WERI-Rb-1 (cell line): Measurements from ENCODE around the gene AHRR.

Experiments used
- DNase-seq: peaks from one replicate; pipeline ENCODE4 v3.0.0-alpha.2; 2020
- H3K27ac ChIP-seq: fragments of 250-450 bp; sonication (Bioruptor Pico); 2 replicates; pipeline ENCODE4 v1.5.1; 2020; ENCODE audit warnings: mild to moderate bottlenecking, moderate library complexity
- H3K27me3 ChIP-seq: fragments of 250-450 bp; sonication (Bioruptor Pico); 2 replicates; pipeline ENCODE4 v1.5.1; 2021; ENCODE audit warnings: mild to moderate bottlenecking, low read depth, moderate library complexity; ENCODE audit not compliant: insufficient read depth, severe bottlenecking
- H3K36me3 ChIP-seq: fragments of 250-450 bp; sonication (Bioruptor Pico); 2 replicates; pipeline ENCODE4 v1.5.1; 2020; ENCODE audit warnings: mild to moderate bottlenecking, moderate library complexity
- H3K4me3 ChIP-seq: 2 replicates; pipeline ENCODE4 v1.5.1; 2011; ENCODE audit warnings: low read depth, mild to moderate bottlenecking, control low read depth, low read length
- H3K9me3 ChIP-seq: fragments of 250-450 bp; sonication (Bioruptor Pico); 2 replicates; pipeline ENCODE4 v1.5.1; 2021; ENCODE audit warnings: mild to moderate bottlenecking, moderate library complexity; ENCODE audit not compliant: severe bottlenecking
- TF ChIP-seq, protein P1 (sequence below): IDR thresholded peaks from 2 replicates; pipeline ENCODE4 v1.5.1; 2011; ENCODE audit warnings: low read depth, mild to moderate bottlenecking, control low read depth, inconsistent platforms, low read length

AHRR gene

DNA sequence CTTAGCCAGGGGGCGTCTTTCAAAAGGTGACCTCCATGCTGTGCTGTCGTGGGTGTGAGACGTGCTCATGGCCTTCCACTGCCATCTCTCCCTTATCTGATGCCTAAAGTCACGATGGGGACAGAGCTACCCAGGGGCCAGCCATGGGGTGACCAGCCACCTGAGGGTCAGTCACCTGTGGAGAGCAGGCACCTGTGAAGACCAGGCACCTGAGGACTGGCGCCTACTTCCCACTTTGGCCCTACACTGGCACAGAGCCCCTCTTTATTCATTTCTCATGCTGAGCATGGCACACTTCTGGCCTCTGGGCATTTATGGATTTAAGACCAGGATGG, 115.1 kb downstream of the AHRR start:
- TF ChIP-seq, protein P1, sequence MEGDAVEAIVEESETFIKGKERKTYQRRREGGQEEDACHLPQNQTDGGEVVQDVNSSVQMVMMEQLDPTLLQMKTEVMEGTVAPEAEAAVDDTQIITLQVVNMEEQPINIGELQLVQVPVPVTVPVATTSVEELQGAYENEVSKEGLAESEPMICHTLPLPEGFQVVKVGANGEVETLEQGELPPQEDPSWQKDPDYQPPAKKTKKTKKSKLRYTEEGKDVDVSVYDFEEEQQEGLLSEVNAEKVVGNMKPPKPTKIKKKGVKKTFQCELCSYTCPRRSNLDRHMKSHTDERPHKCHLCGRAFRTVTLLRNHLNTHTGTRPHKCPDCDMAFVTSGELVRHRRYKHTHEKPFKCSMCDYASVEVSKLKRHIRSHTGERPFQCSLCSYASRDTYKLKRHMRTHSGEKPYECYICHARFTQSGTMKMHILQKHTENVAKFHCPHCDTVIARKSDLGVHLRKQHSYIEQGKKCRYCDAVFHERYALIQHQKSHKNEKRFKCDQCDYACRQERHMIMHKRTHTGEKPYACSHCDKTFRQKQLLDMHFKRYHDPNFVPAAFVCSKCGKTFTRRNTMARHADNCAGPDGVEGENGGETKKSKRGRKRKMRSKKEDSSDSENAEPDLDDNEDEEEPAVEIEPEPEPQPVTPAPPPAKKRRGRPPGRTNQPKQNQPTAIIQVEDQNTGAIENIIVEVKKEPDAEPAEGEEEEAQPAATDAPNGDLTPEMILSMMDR: no peak
- Histone ChIP-seq H3K27me3 (no peaks in the 10 kb centered on the region), H3K36me3 (no peaks in the 10 kb centered on the region), H3K4me3 (no peak overlapping the region), H3K27ac (no peak overlapping the region), H3K9me3 (no peaks in the 10 kb centered on the region)
- no peak for DNase-seq

DNA sequence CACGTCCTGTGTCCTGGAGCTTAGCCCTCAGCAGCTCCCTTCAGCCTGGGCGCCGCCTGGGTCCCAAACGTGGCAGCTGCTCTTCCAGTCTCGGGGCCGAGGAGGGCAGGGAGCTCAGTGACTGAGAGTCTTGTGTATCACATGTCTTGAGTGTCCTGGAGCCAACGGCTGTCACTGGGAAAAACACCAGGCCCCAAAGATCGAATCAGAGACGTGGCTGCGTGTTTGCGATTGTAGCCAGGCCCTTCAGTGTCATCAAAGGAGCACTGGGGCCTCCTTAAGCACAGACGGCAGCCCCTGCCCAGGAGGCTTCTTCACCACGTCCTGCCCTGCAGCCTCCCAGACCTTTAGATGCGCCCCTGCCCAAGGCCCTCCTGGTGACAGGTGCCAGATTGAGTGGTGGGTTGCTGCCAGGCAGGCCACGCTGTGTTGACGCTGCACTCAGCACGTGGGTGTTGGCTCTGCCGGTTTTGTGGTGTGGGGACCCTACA, 115.8 kb downstream of the AHRR start:
- Histone ChIP-seq H3K9me3 (no peaks in the 10 kb centered on the region), H3K36me3 (no peaks in the 10 kb centered on the region), H3K27ac (no peak overlapping the region), H3K4me3 (no peak overlapping the region), H3K27me3 (no peaks in the 10 kb centered on the region)
- TF ChIP-seq, protein P1: no peak
- DNase-seq: no peak

DNA sequence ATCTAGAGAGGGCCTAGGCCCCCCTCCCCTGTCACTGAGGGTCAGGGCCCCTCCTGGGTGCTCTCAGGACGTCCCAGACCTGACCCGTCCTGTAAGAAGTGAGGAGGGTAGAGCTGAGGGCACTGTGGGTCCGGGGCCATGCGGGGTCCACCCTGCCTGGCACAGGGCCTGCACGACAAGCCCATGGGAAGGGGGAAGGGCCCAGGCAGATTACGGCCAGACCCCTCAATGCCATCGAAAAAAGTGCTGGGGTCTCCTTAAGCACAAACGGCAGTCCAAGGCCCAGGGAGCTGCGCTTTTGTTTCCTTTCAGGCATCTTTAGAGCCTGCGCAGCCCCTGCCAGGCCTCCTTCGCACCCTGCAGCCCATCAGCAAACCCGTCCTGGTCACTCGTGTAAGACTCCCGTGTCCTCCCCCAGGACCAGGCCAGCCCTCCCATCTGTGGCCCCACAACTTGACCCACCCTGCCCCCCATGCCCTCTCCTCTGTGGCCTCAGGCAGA, 117.0 kb downstream of the AHRR start:
- H3K9me3 ChIP-seq: no peaks in the 10 kb centered on the region
- TF ChIP-seq, protein P1: no peak
- DNase-seq: no peak
- no peak overlapping the region for H3K27ac ChIP-seq
- no peaks in the 10 kb centered on the region for H3K27me3 ChIP-seq
- H3K4me3 ChIP-seq: no peak overlapping the region
- no peaks in the 10 kb centered on the region for H3K36me3 ChIP-seq

DNA sequence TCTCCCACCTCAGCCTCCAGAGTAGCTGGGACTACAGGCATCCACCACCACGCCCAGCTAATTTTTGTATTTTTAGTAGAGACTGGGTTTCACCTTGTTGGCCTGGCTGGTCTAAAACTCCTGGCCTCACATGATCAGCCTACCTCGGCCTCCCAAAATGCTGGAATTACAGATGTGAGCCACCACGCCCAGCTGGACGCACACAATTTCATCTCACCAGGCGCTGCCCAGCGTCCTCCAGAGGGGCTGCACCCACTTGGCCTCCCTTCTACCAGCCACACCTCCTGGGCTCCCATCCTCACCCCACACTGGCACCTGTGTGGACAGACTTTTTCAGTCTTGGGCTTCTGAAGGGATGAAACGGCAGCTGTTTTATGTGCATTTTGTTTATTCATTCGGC, 117.7 kb downstream of the AHRR start:
- TF ChIP-seq, protein P1: no peak
- Histone ChIP-seq H3K9me3 (no peaks in the 10 kb centered on the region), H3K36me3 (no peaks in the 10 kb centered on the region), H3K4me3 (no peak overlapping the region), H3K27ac (no peak overlapping the region), H3K27me3 (no peaks in the 10 kb centered on the region)
- DNase-seq: no peak

DNA sequence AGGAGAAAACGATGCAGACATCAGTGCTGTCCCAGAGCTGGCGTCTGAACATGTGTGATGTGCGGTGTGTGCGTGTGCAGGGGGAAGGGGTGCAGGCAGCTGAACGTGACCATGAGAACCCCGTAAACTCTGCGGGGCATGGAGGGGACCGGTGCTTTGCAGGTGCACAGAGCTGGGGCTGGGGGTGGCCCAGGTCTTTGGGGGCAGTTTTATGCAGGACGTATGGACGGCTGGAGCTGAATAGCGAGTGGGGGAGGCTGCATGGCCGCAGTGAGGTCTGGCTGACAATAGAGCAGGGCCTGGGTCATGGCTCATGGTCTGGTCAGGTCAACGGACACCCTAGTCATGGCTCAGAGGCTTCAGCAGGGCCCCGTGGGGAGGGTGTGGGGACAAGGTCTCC, 118.1 kb downstream of the AHRR start:
- TF ChIP-seq, protein P1: no peak
- DNase-seq: no peak
- H3K36me3 ChIP-seq: no peaks in the 10 kb centered on the region
- no peak overlapping the region for H3K27ac ChIP-seq
- H3K9me3 ChIP-seq: no peaks in the 10 kb centered on the region
- H3K27me3 ChIP-seq: no peaks in the 10 kb centered on the region
- H3K4me3 ChIP-seq: no peak overlapping the region
